LoVo (cell line): ENCODE data around the gene NAV3.

Experiments used
- DNase-seq: peaks from one replicate; pipeline ENCODE4 v3.0.0-alpha.2; 2016; ENCODE audit warnings: low spot score

Gene NAV3

DNA sequence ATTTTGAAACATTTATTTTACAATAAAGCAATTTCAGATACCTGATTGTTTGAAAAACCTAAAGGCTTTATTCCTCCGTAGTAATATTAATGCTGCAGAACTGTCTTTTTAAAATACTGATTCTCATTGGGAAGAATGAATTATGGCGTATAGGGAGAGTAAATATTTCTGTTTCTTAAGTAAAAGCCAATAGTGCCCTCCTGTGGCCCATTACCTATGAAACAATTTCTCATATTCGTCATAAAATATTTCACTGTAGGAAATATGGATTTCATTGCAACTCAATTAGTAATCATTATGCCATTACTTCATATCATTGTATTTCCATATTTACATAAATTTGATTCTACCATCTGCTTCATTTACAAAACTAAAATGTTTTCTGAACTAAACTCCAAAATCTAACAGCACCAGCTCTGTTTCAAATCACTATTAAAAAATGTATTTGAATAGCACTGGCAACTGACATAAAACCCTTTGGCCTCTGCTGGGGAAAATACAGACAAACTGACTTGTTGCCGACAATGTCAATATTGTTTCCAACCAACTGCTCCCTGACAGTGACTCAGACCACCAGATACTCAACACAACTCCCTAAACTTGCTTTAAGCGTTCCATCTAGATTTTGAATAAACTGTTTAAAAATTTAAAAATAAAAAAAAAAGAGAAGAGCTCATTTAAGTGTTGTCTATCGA lies 290.3 kb downstream of the NAV3 start:
- peak; percentile 49 for DNase-seq

- DNase-seq, result no peak
Observed at GRCh38 chr12:78121969-78122610, 291.4 kb downstream of the NAV3 start.

DNA sequence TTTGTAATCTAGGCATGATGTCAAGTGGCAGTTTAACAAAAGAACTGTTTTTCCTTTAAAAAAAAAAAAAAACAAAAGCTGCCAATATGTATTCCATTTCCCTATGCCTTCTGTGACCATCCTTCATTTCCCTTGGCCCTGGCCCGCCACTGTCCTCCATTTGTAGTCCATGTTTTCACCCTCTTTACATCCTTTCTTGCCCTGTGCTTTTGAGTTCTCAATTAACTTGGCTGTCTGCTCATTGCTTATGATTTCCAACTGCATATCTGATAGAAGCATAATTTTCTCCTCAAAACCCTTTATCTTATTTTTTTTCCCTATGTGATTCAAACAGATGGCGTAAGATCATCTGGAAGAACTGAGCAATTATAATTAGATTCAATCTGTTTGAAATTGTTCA lies 297.5 kb downstream of the NAV3 start:
- no peak for DNase-seq

DNA sequence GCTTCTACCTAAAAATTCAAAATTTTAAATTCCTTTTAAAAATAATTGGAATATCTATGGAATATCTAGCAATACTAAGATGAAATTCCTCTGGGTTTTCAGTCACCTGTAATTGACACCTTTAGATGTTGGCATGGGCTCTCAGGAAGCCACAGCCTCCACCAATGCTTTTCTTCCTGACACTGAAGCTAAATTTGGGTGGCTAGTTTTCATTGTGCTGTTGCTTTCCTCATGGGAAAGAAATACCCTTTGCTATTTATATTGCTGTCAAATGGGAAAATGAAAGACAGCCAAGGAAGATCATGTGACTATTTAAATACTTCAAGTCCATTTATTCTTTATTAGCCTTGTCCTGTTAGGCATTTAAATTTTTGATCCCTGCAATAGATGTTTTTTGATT lies 313.0 kb downstream of the NAV3 start:
- DNase-seq, result no peak

DNA sequence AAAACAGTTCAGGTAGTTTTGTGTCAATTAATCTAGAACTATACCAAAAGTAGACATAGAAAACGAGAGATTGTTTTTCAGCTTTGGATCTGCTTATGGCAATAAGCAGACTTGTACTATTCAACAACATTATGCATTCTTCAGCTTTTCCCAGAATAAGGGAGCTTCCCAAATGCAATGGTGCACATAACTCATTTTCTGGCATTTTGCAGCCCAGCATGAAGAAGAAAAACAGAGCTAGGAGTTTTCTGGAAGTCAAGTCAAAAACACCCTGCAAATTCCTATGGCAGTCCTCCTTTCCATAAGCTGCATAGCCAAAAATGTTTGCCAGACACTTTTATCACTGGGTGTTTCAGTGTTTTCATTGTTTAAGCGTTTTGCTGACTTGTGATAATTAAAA lies 314.7 kb downstream of the NAV3 start:
- no peak for DNase-seq

- DNase-seq, result peak; percentile 73
Observed at GRCh38 chr12:78146365-78146772, 315.7 kb downstream of the NAV3 start.

GRCh38 chr12:78149459-78149858 lies 318.8 kb downstream of the NAV3 start:
- no peak for DNase-seq

- DNase-seq, result no peak
Observed at GRCh38 chr12:78155546-78155945, 324.9 kb downstream of the NAV3 start.

DNA sequence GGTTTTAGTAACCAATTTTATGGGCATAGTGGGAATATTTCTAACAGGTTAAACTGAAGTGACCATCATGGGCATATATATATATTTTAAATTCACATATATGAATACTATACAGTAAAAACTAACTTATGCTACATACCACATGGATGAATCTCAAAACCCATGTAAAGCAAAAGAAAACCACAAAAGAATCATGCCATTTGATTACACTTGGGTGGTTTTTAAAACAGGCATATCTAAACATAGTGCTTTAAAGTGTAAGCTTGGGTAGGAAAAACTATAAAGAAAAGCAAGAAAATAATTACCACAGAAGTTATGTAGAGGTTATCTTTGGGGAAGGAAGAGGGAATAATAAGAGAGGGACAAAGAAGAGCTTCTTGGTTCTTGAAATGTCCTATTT lies 326.1 kb downstream of the NAV3 start:
- no peak for DNase-seq

DNA sequence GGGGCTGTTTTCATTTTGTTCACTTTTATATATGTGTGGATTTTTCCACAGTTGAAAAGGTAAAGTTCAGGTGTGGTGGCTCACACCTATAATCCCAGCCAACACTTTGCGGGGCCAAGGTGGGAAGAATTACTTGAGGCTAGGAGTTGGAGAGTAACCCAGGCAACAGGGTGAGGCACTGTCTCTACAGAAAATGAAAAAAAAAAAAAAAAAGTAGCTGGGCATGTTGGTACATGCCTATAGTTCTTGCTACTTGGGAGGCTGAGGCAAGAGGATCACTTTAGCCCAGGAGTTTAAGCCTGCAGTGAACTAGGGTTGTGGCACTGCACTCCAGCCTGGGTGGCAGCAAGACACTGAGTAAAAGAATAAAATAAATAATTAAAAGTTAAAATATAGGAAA lies 326.5 kb downstream of the NAV3 start:
- peak; percentile 61 for DNase-seq

DNA sequence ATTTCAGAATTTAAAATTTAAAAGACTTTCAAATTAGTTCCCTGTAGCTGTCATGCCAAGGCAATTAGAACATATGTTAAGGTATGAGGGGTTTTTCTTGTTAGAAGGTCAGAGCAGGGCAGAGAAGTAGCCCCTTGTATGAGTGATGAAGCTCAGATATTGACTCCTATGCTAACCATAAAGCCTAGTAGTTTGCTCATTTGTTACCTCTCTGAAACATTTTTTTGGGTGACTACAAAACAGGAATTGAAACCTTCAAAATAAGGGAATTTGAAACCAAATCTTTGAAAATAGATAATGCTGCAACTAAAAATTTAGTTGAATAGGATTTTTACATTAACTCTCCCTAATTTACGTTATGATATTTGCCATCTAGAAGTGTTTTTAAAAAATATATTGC lies 333.5 kb downstream of the NAV3 start:
- DNase-seq, result no peak

DNA sequence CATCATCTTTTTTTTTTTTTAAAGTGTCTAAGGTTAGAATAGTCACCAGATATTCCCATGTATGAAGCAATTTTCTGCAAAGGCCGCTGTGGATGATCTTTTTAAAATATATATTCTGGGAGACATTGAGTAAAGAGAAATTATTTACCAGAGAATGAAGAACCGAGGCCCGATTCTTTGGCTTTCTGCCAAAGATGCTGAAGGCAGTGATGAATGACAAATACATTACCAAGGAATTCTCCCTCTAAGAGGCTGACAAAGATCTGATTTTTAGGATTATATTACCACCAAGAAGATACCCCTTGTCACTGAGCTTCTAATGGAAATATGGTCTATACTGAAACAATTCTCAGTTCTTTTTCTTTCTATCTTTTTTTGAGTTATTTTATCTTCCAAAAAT lies 336.8 kb downstream of the NAV3 start:
- no peak for DNase-seq

GRCh38 chr12:78171061-78171460 lies 340.4 kb downstream of the NAV3 start:
- no peak for DNase-seq

DNA sequence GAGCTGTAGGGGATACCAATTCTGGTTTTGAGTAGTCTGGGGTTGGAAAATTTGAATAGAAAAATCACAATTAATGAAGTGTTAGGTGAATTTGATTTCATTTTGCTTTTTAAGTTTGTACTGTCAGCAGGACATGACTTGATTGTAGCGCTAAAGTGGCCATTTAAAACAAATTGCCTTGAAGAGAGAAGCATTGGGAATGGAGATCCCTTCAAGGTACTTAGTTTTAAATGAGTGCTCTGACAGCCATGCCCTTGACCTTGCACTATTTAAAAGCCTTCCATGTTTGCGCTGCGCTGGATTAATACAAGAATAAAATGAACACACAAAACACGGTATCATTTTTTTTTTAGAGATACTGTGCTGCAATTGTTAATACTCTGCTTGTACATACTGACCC lies 345.9 kb downstream of the NAV3 start:
- no peak for DNase-seq

GRCh38 chr12:78177298-78177697 lies 346.6 kb downstream of the NAV3 start:
- DNase-seq, result no peak

DNA sequence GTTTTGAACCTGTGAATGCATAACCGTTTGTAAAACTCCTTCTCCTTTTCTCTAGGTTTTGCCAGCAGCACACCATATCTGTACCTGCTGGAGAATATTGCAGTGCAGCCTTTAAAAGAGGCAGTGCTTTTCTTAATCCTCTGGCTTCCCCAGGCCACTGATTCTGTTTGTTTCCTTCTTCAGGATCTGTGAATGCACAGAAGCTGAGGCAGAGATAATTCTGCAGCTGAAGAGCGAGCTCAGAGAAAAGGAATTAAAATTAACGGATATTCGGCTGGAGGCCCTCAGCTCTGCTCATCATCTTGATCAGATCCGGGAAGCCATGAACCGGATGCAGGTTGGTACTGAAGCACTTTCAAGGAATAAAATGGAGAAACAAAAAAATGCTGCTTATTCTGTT lies 348.7 kb downstream of the NAV3 start:
- no peak for DNase-seq

DNA sequence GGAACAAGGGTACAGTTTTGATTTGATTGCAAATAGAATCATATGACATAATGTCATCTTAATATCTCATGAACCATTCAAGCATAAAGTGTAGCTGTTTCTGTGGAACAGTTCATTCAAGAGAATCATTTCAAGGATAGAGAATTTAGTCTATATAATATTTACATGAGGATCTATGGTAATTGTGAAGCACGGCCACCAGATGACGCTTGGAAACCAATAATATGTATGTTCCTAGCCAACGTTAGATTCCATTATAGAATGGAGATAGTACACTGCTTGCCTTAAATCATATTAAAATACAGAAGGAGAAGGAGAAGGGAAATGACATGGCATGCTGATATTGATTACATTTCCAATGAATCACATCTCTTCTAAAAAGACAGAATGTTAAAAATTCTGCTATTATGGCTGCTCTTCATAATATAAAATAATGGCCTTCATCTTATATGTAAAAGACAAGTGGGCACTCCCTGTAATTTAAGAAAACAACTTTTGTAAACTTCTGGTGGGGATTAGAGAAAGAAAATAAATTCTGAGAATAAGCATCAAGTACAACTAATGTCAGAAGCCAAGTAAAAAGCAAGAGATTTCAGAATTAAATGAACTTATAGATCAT lies 351.0 kb downstream of the NAV3 start:
- DNase-seq, result peak; percentile 77

DNA sequence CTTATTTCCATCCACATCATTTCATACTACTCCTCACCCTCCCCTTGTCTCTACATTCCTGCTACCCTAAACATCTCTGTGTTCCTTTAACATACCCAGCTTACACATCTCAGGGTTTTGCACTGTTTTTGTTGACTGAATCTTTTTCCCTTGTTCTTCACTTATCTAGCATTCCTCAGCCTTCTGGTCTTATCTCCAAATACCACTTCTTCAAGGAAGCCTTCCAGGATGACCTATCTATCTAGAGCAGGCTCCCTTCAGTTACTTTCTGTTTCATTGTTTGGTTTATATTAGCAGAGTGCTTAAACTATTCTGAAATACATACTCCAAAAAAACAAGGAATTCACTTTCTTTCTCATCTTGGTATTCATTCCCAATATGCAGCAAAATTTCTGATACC lies 353.1 kb downstream of the NAV3 start:
- no peak for DNase-seq

- DNase-seq, result no peak
Observed at GRCh38 chr12:78185109-78185508, 354.4 kb downstream of the NAV3 start.

GRCh38 chr12:78185651-78186050 lies 355.0 kb downstream of the NAV3 start:
- DNase-seq, result no peak

GRCh38 chr12:78186670-78187069 lies 356.0 kb downstream of the NAV3 start:
- no peak for DNase-seq

DNA sequence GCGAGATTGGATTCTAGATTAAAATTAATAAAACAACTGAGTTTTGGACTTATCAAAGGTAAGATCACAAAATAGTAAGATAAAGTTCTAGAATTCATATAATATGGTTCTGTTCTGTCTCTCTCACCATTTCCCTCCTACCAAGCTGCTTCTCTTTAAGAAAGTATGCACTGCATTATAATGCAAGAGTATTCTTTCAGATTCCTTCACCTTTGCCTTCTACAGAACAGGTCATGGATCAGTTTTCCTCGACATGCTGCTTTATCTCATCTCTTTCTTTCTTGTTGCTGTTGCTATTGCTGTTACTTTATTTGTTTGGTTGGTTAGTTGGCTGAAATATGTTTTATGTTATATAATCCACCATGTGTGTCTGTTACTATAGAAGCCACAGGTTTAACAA lies 357.0 kb downstream of the NAV3 start:
- no peak for DNase-seq

GRCh38 chr12:78189656-78190055 lies 359.0 kb downstream of the NAV3 start:
- DNase-seq, result no peak

DNA sequence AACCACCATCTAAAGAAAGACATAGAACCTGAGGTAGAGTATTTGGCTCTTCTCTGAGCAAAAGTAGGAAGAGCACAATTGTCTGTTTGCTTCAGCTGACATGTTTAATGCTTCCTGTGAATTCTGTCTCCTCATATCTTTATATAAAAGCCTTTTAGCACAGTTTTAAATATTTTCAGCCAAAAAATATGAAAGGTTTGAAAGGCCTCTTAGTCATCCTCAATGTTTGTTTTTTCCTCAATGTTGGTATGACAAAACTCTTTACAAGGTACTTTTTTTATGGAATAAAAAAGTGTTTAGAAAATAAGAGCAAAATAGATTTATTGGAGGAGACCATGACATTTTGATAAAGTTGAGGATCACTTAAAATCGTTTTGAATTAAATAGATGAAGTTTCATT lies 360.9 kb downstream of the NAV3 start:
- DNase-seq, result no peak
